Pancreas (tissue), 10 donors: ENCODE data around the gene DGCR6L. TPM values are rescaled to one million over a fixed set of nuclear protein-coding genes. Genes with fewer than 3 reads are reported as not detected.
"Not testable (repeated sequence)": the region's sequence is repeated elsewhere in the genome, so short reads cannot be mapped to it uniquely, and the experiment has no call there.

ENCODE experiments used
- ATAC-seq, 4 donors: fragments of 200-7000 bp; cut with Tn5 transposase; one replicate each; pipeline versions ENCODE4 v1.8.0 to v1.9.1; 2020; ENCODE audit warnings: mild to moderate bottlenecking in 4 of 4, moderate library complexity in 4 of 4
- DNase-seq, 6 donors: peaks; one replicate each; pipeline ENCODE4 v3.0.0-alpha.2; 2020
- FAIRE-seq: peaks from 2 replicates; lab custom pipeline; 2012; peaks lifted over from hg19 to GRCh38; lab: Jason Lieb, UNC
- H3K27ac ChIP-seq, 4 donors: fragments of 200-600 bp; sonication (generic); 1 replicate in 3 of 4; 2 replicates in 1 of 4; pipeline versions ENCODE4 v1.5.0 to v1.8.0; 2020
- H3K27me3 ChIP-seq, 4 donors: fragments of 200-600 bp; one replicate each; pipeline ENCODE4 v1.8.0; 2021
- H3K36me3 ChIP-seq, 3 donors: fragments of 200-600 bp; sonication (generic) in 1 of 3; one replicate each; pipeline versions ENCODE4 v1.5.0 to v1.8.0; 2020 to 2021
- H3K4me1 ChIP-seq, 3 donors: fragments of 200-600 bp; one replicate each; pipeline ENCODE4 v1.8.0; 2021
- H3K4me3 ChIP-seq, 4 donors: fragments of 200-600 bp; sonication (generic) in 2 of 4; one replicate each; pipeline versions ENCODE4 v1.5.0 to v1.8.0; 2020 to 2021
- H3K9me3 ChIP-seq, 4 donors: fragments of 200-600 bp; one replicate each; pipeline ENCODE4 v1.8.0; 2021
- CTCF ChIP-seq, 4 donors: fragments of 200-600 bp; sonication (generic) in 3 of 4; IDR thresholded peaks; one replicate each; pipeline versions ENCODE4 v1.5.0 to v1.8.0; 2021; ENCODE audit warnings: antibody characterized with exemption in 4 of 4
- WGBS, 2 donors: extraction: QIAGEN DNeasy Blood & Tissue Kit; methylation state at CpG; one replicate each; pipeline ENCODE4 v1.1.7; 2013; 5-methylcytosine and 5-hydroxymethylcytosine counted together
- intact Hi-C, 3 donors: fragments of 100-400 bp; cut with DNase I; formaldehyde crosslinking; loops; one replicate each; pipeline versions ENCODE4 v1.11.1 to v1.14.2; 2022
- polyA plus RNA-seq, 2 donors: library from polyadenylated mRNA; stranded (reverse); fragments of 200-250 nt; gene quantifications; one replicate each; pipeline ENCODE4 v1.2.3, GENCODE V29; 2013
- total RNA-seq, 6 donors: library from RNA; stranded (reverse); fragmentation: NEBNext Ultra II Directional in 4 of 6; extraction: Animal tissue kit (Norgen Biotek cat#: 25700) in 4 of 6; gene quantifications; one replicate each; pipeline versions ENCODE4 v1.2.1 to v1.2.4, GENCODE V29; 2021 to 2023
- donor health status: healthy with polysubstance abuse.
- donor health status: DM: no; HTN: no; CAD: no; lungs with moderate emphysema.
- donor health status: DM: no; HTN: no; CAD: no.
- donor health status: control.
- donor health status: control.
- donor health status: Bipolar disorder and iron deficiency.
- donor health status: DM: yes; HTN: yes; CAD: no.
- donor health status: DM: no; HTN: no; CAD: no.
- donor health status: DM: no; HTN: no; CAD: no.
- donor health status: DM: yes; HTN: yes; CAD: no.

DGCR6L gene
- total and polyA plus RNA-seq, 8 donors: 17.2 to 53.4 (median 22.2) TPM

- Histone ChIP-seq H3K4me3 (no peak overlapping the region), H3K9me3 (no peaks in the 10 kb centered on the region), H3K36me3 (no peaks in the 10 kb centered on the region), H3K27me3 (peaks cover 0 to 4% (median 0%) of the 10 kb centered on the region in 4 donors), H3K27ac (no peak overlapping the region), H3K4me1 (no peaks in the 10 kb centered on the region)
- WGBS, 2 donors: 68 to 71% methylated on average over 21 of the region's 21 CpGs
- intact Hi-C loops: no loop called here
- peak in 2 of 6 donors; percentile 27 to 51 for DNase-seq
- ATAC-seq: no peak
- no peak for TF ChIP-seq CTCF (IDR thresholded peaks at IDR 0.05)
- FAIRE-seq: no peak
These were observed 13.8 kb downstream of the DGCR6L start for GRCh38 chr22:20305894-20306645.

DNA sequence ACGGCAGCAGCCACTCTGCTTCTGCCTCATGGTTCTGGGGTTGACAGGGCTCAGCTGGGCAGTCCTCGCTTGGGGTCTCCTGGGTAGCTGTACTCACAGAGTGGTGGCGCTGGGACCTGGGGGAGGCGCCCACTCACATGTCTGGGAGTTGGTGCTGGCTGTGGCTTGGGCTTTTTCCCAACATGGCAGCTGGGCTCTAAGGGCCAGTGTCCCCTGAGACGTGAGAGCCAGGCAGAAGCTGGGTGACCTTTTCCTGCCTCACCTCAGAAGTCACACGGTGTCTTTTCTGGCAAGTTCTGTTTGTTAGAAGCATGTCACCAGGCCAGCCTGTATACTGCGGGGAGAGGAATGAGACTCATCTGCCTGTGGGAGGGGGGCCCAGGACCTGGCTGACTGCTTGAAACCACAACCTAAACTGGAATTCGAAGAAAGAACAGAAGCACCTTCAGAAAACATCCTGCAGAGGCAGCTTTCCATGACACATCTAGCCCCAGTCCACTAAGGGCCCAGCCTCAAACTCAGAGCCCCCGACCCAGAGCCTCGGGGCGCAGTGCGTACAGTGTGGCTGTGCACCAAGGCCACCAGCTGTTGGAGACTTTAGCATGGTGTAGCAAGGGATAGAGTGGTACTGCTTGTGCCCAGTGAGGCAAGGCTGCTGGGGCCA lies 14.5 kb downstream of the DGCR6L start:
- intact Hi-C loops, H3K4me1 ChIP-seq, FAIRE-seq, H3K9me3 ChIP-seq, ATAC-seq, H3K36me3 ChIP-seq, H3K27me3 ChIP-seq, H3K4me3 ChIP-seq, H3K27ac ChIP-seq: not testable (repeated sequence)
- peak in 1 of 6 donors; percentile 28 for DNase-seq
- WGBS, 2 donors: 77% methylated on average over 12 of the region's 12 CpGs

GRCh38 chr22:20304646-20305045 lies 15.2 kb downstream of the DGCR6L start:
- no peak for FAIRE-seq
- no peak for ATAC-seq
- TF ChIP-seq CTCF (IDR thresholded peaks at IDR 0.05): no peak
- H3K4me1 ChIP-seq: peaks cover 0 to 4% (median 0%) of the 10 kb centered on the region in 3 donors
- H3K27ac ChIP-seq: no peak overlapping the region
- no peaks in the 10 kb centered on the region for H3K9me3 ChIP-seq
- H3K36me3 ChIP-seq: no peaks in the 10 kb centered on the region
- 69 to 84% methylated on average over 9 of the region's 9 CpGs for WGBS, 2 donors
- peaks cover 0 to 4% (median 0%) of the 10 kb centered on the region in 4 donors for H3K27me3 ChIP-seq
- intact Hi-C loops: no loop called here
- DNase-seq: peak in 1 of 6 donors; percentile 47
- no peak overlapping the region for H3K4me3 ChIP-seq

DNA sequence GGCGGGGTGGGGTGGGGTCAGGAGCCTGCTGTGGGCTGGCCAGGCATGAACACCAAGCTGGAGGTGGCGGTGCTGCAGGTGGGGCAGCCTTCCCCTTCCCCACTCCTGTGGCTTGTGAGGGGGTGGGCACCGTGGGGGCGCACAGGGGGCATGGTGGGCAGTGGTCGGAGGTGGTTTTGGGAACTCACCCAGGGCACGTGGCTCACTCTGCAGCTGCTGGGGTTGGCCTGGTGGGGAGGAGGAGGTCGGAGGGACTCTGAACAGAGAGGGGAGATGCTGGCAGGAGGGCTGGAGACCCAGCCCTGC lies 16.7 kb downstream of the DGCR6L start:
- H3K27ac ChIP-seq, H3K4me1 ChIP-seq, intact Hi-C loops, ATAC-seq, H3K36me3 ChIP-seq, H3K4me3 ChIP-seq, H3K9me3 ChIP-seq, H3K27me3 ChIP-seq, FAIRE-seq: not testable (repeated sequence)
- WGBS, 2 donors: 50 to 57% methylated on average over 5 to 7 of the region's 7 CpGs
- DNase-seq: peak in 1 of 6 donors; percentile 39

GRCh38 chr22:20302438-20303228 lies 17.2 kb downstream of the DGCR6L start:
- Histone ChIP-seq H3K27ac (no peak overlapping the region), H3K4me1 (peaks cover 0 to 4% (median 0%) of the 10 kb centered on the region in 3 donors), H3K4me3 (no peak overlapping the region), H3K9me3 (no peaks in the 10 kb centered on the region), H3K36me3 (no peaks in the 10 kb centered on the region), H3K27me3 (peaks cover 0 to 4% (median 0%) of the 10 kb centered on the region in 4 donors)
- FAIRE-seq: no peak
- DNase-seq: peak in 1 of 6 donors; percentile 45
- 60 to 74% methylated on average over 12 to 13 of the region's 13 CpGs for WGBS, 2 donors
- ATAC-seq: no peak
- intact Hi-C loops: no loop called here
- no peak for TF ChIP-seq CTCF (IDR thresholded peaks at IDR 0.05)
